ENCODE measurements around the gene TMEM232.
"Not testable (repeated sequence)": the region's sequence is repeated elsewhere in the genome, so short reads cannot be mapped to it uniquely, and the experiment has no call there.

Gene TMEM232

DNA sequence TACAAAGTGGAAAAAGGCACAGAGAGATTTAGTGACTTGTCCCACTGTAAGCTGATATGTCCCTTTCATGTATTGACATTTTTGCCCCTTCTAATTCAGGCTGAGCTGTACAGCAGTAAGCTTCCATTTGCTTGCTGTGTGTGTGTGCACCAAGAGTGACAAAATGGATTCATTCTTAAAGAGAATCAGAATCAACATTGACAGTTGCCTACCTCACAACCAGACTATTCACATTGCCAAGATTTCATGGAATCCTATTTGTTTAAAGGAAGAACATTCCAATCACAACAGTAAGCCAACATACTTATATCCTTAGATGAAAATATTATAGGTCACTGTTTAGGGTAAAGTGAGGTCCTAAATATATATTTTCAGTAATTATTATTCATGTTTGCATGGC, 102.6 kb downstream of the TMEM232 start:
- peak; percentile 69 for DNase-seq

DNA sequence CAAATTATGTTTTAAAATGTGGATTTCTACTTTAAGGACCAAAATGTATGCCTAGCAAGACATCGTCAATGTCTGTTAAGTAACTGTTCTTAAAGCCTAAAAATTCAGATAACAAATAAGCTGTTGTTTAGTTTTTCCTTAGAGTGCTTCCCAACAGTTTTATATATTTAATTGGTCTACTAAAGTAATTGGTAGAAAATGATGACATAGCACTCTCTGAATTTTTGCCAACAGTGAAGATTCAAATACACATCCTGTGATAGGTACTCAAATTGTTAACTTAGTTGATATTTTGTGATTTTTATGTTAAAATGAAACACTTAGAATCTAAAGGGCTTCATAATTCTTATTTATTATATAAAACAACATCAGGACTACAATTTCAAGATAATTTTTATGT, 107.5 kb downstream of the TMEM232 start:
- no peak for DNase-seq

- no peak for DNase-seq
Measured at GRCh38 chr5:110616009-110616408, 110.5 kb downstream of the TMEM232 start.

DNA sequence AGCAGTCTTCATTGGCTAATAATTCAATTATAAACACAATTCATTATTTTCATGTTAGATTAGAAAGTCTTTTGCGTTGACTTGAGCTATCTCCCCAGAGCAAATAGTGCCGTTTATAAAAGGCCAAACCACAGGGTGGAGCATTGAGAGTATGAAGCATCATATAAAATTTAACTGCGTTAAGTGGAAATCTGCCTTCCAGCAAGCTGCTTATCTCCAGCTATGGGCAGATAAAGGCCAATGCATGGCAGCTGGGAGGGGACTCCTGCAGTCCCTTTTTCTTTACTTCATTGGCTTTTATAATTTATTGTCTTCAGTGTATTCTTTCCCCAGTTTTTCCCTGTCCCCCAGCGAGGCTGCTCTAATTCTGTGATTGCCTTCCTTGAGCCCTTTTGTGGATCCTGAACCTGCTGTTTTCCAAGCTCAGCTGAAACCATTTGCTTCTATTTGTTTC, 113.7 kb downstream of the TMEM232 start:
- no peak for DNase-seq

DNA sequence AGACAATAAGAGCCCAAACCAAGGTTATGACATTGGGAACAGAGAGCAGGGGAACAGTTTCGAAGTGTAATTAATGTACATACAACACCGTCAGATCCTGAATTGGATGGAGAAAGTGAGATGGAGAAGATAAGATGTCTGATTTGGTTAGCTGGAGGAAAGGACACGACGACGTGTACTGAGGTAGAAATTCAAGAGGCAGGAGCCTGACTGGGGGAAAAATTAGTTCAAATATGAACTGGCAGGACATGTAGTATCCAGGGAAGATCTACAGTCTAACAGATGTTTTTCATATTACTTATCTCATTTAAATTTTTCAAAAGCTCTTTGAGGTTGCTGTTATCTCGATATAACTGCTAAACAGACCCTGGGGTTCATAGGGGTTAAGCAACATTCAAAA, 114.7 kb downstream of the TMEM232 start:
- DNase-seq = no peak

- DNase-seq = no peak
Measured at GRCh38 chr5:110594866-110595265, 131.6 kb downstream of the TMEM232 start.

- peak; percentile 34 for DNase-seq
Measured at GRCh38 chr5:110590187-110590586, 136.3 kb downstream of the TMEM232 start.

DNA sequence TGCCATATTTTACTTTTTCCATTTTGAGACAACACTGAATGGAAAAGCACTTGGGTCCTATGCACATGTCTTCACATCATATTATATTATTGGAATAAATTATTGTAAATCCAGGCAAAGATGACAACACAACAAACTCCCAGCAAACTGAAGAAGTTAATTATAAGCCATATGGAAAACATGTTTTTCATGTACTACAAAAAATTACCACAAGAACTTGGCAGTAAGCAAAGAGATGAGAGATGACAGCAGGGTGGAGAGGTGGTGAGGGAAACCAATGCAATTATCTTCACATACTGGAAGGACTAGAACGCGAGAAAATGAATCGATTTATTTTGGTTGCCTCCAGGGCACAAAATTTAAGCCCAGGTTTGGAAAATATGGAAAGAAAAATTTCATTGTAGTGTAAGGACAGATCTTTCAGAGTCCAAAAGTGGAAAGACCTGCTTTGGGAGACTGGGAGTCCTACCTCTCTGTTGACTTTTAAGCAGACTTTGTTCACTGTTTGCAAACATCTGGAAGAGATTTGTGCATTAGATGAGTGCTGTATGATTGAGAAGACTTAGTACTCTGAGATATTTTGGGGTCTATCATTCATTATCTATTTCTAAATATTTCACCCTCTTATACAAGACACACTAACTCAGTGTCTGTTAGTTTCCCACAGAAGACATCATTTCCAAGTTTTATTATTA, 138.0 kb downstream of the TMEM232 start:
- peak; percentile 20 for DNase-seq

DNA sequence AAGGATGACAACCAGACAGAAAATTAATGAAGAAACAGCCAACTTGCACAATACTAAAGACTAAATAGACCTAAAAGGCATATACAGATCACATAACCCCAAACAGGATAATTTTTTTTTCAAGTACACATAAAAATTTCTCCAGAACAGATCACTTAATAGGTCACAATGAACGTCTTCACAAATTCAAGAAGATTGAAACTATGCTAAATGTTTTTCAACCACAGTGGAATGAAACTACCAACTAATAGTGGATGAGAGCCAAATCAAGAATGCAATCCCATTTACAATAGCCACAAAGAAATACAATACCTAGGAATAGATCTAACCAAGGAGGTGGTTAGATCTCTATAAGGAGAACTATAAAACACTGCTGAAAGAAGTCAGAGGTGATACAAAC, 145.8 kb downstream of the TMEM232 start:
- no peak for DNase-seq

- DNase-seq = no peak
Measured at GRCh38 chr5:110572729-110573128, 153.7 kb downstream of the TMEM232 start.

- DNase-seq = no peak
Measured at GRCh38 chr5:110562191-110562590, 164.3 kb downstream of the TMEM232 start.

GRCh38 chr5:110561510-110561909, 165.0 kb downstream of the TMEM232 start:
- DNase-seq = no peak

- no peak for DNase-seq
Measured at GRCh38 chr5:110549301-110549700, 177.2 kb downstream of the TMEM232 start.

- no peak for DNase-seq
Measured at GRCh38 chr5:110548171-110548570, 178.3 kb downstream of the TMEM232 start.

DNA sequence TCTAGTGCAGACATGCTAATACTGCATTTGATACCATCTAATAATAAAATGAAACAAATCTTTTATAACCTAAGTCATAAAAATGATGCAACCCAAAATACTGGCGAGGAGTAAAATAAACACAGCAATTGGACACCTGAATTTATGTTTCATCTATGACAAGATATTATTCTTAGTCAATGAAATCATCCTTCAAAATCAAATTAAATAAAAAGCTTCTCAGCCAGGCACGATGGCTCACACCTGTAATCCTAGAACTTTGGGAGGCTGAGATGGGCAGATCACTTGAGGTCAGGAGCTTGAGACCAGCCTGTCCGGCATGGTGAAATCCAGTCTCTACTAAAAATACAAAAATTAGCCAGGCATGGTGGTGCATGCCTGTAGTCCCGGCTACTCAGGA, 179.0 kb downstream of the TMEM232 start:
- no peak for DNase-seq

- no peak for DNase-seq
Measured at GRCh38 chr5:110545716-110546115, 180.8 kb downstream of the TMEM232 start.

DNA sequence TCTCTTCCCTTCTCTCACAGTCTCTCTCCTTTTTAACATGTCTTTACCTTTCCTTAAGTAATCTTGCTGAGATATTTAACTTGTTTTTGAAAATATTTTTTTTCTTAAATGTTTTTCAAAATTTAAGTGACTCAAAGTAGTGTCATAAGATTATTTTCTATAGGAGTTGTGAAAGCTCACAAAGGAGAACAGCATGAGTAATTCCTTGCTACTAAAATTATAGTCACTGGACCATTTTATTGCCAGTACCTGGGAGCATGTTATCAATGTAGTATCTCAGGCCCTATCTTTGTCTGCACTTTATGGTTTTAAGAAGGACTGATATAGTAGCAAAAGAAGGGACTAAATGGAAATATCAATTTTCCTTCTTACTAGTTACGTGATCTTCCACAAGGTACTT, 181.9 kb downstream of the TMEM232 start:
- no peak for DNase-seq

DNA sequence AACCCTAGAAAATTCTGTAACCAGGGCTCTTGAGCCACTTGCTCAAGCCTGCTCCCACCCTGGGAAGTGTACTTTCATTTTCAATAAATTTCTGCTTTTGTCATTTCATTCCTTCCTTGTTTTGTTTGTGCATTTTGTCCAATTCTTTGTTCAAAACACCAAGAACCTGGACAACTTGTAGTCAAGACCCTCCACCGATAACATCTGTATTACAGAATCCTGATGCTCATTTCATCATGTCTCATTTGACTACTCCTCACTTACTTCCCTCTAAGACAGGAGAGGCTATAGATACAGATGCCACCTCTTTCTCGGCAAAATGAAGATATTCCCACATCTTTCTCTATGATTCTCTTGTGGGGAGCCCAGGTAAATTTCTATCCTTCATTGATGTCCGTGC, 183.5 kb downstream of the TMEM232 start:
- no peak for DNase-seq

GRCh38 chr5:110536120-110537115, 190.1 kb downstream of the TMEM232 start:
- DNase-seq = peak; percentile 37

DNA sequence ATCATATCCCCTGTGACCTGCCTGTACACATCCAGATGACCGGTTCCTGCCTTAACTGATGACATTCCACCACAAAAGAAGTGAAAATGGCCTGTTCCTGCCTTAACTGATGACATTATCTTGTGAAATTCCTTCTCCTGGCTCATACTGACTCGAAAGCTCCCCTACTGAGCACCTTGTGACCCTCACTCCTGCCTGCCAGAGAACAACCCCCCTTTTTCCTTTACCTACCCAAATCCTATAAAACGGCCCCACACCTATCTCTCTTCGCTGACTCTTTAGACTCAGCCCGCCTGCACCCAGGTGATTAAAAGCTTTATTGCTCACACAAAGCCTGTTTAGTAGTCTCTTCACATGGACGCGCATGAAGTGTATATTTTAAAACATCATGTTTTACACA, 191.3 kb downstream of the TMEM232 start:
- not testable (repeated sequence) for DNase-seq

DNA sequence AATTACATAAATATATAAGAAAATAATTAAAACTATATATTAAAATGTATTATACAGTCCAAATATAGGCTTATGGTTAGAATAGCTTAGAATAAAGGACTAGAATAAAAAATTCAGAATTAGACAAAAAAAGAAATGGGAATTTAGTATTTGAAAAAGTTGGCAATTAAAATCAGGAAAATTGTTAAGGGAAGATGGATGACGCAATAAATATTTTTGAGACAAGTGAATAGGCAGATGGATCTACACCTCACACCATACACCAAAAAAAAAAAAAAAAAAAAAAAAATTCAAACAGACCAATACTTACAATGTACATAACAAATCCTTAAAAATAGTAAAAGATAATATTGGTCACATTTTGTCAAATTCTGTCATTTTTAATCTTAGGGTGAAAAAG, 200.7 kb downstream of the TMEM232 start:
- no peak for DNase-seq

- no peak for DNase-seq
Measured at GRCh38 chr5:110517396-110517795, 209.1 kb downstream of the TMEM232 start.

DNA sequence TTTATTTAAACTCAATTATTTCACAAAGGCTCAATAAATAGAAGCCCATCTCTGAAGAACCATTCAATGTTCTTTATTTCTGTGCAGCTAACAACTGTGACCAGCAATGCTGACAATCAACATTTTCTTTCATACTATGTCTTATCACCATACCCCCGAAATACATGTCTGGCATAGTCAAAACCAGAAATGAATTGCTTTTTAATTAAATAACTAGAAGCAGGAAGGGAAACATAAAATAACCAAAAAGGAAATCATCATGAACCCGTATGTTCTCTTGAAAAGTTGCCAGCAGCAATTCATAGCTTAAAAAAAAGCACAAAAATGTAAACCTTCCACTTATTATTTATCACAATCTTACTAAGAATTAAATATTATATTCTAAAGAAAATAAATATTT, 212.4 kb downstream of the TMEM232 start:
- peak; percentile 9 for DNase-seq

DNA sequence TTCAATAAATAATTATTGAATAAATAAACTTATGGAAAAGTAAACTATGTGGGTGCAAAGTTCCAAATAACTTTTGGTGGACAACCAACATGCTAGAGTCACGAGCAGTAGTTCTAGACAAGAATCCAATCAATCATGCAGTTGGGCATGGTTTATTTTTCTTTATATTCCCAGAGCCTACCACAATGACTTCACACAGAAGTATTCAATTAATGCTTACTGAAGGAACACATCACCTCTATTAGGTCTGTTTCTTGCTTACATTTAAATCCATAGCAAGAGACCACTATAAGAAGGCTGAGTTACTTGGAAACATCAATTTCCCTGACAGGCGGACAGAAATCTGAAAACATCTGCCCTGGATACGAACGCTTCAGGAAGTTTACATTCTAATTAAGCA, 214.2 kb downstream of the TMEM232 start:
- DNase-seq = peak; percentile 32

Data from fibroblast of skin of scalp (primary cell).